ENCODE results near the gene JAM3.

JAM3 gene

GRCh38 chr11:134052988-134053945, 15.6 kb upstream of the JAM3 start:
- no peak overlapping the region for H3K27ac ChIP-seq
- no peak for TF ChIP-seq CTCF (IDR thresholded peaks at IDR 0.05)
- TF ChIP-seq ZFX (IDR thresholded peaks at IDR 0.05; ENCODE audit: borderline replicate concordance): no peak

- TF ChIP-seq ZFX (IDR thresholded peaks at IDR 0.05; ENCODE audit: borderline replicate concordance) (no peak), CTCF (IDR thresholded peaks at IDR 0.05) (no peak)
- H3K27ac ChIP-seq: no peak overlapping the region
These were observed 13.8 kb upstream of the JAM3 start for GRCh38 chr11:134055029-134055428.

- no peak overlapping the region for H3K27ac ChIP-seq
- TF ChIP-seq CTCF (IDR thresholded peaks at IDR 0.05) (no peak), ZFX (IDR thresholded peaks at IDR 0.05; ENCODE audit: borderline replicate concordance) (no peak)
These were observed 8.6 kb upstream of the JAM3 start for GRCh38 chr11:134060316-134060715.

- no peak for TF ChIP-seq CTCF (IDR thresholded peaks at IDR 0.05)
- no peak overlapping the region for H3K27ac ChIP-seq
These were observed 6.4 kb upstream of the JAM3 start for GRCh38 chr11:134062265-134063123.

- TF ChIP-seq ZFX (IDR thresholded peaks at IDR 0.05; ENCODE audit: borderline replicate concordance) (no peak), CTCF (IDR thresholded peaks at IDR 0.05) (no peak)
These were observed 5.8 kb upstream of the JAM3 start for GRCh38 chr11:134063124-134063495.

GRCh38 chr11:134063991-134064747, 4.7 kb upstream of the JAM3 start:
- no peak for TF ChIP-seq ZFX (IDR thresholded peaks at IDR 0.05; ENCODE audit: borderline replicate concordance)
- no peak for TF ChIP-seq CTCF (IDR thresholded peaks at IDR 0.05)
- H3K27ac ChIP-seq: no peak overlapping the region

More at GRCh38 chr11:134063124-134063495, 5.8 kb upstream of the JAM3 start:
- H3K27ac ChIP-seq: no peak overlapping the region

All from 22Rv1 (cell line).